HEK293T (cell line): ENCODE data around the gene BORCS5.

Experiments used
- CTCF ChIA-PET: fragments of 350-600 bp; formaldehyde crosslinking; extraction: SDS; loops from one replicate; lab custom pipeline; 2021; ENCODE audit warnings: antibody characterized with exemption, inconsistent platforms; lab: Yijun Ruan, JAX
- POLR2A ChIA-PET: fragments of 350-600 bp; formaldehyde crosslinking; extraction: SDS; loops from one replicate; lab custom pipeline; 2020; ENCODE audit warnings: antibody characterized with exemption, inconsistent platforms; lab: Yijun Ruan, JAX
- DNase-seq: peaks from one replicate; pipeline ENCODE4 v3.0.0; 2012; ENCODE audit warnings: mixed read lengths; ENCODE audit errors: extremely low spot score
- ARNT ChIP-seq: fragments of 450-650 bp; IDR thresholded peaks from 2 replicates; pipeline ENCODE4 v1.6.1; 2017; ENCODE audit warnings: mild to moderate bottlenecking
- BHLHE40 ChIP-seq: fragments of 450-650 bp; IDR thresholded peaks from 2 replicates; pipeline ENCODE4 v1.6.1; 2016; ENCODE audit warnings: mild to moderate bottlenecking, moderate library complexity, borderline replicate concordance
- CTBP1 ChIP-seq: fragments of 450-650 bp; IDR thresholded peaks from 2 replicates; pipeline ENCODE4 v1.6.1; 2016; ENCODE audit warnings: borderline replicate concordance
- ELF4 ChIP-seq: fragments of 450-650 bp; IDR thresholded peaks from 2 replicates; pipeline ENCODE4 v1.6.1; 2017; ENCODE audit warnings: antibody characterized with exemption
- FOXA1 ChIP-seq: fragments of 450-650 bp; IDR thresholded peaks from 2 replicates; pipeline ENCODE4 v1.6.1; 2016; ENCODE audit warnings: mild to moderate bottlenecking
- FOXK2 ChIP-seq: fragments of 450-650 bp; IDR thresholded peaks from 2 replicates; pipeline ENCODE4 v1.6.1; 2016; ENCODE audit warnings: mild to moderate bottlenecking
- FOXM1 ChIP-seq: fragments of 450-650 bp; IDR thresholded peaks from 2 replicates; pipeline ENCODE4 v1.6.1; 2017; ENCODE audit warnings: mild to moderate bottlenecking, borderline replicate concordance
- HDGF ChIP-seq: fragments of 450-650 bp; IDR thresholded peaks from 2 replicates; pipeline ENCODE4 v1.6.1; 2017; ENCODE audit warnings: antibody characterized with exemption, borderline replicate concordance
- L3MBTL2 ChIP-seq: fragments of 450-650 bp; conservative IDR thresholded peaks from 2 replicates; pipeline ENCODE4 v1.6.1; 2016; ENCODE audit warnings: mild to moderate bottlenecking
- LEF1 ChIP-seq: fragments of 450-650 bp; IDR thresholded peaks from 2 replicates; pipeline ENCODE4 v1.6.1; 2017; ENCODE audit warnings: mild to moderate bottlenecking, borderline replicate concordance
- NFRKB ChIP-seq: fragments of 450-650 bp; IDR thresholded peaks from 2 replicates; pipeline ENCODE4 v1.6.1; 2016; ENCODE audit warnings: mild to moderate bottlenecking, moderate library complexity
- PKNOX1 ChIP-seq: fragments of 450-650 bp; IDR thresholded peaks from 2 replicates; pipeline ENCODE4 v1.6.1; 2016
- SP1 ChIP-seq: fragments of 450-650 bp; IDR thresholded peaks from 2 replicates; pipeline ENCODE4 v1.6.1; 2017
- SUZ12 ChIP-seq: fragments of 450-650 bp; IDR thresholded peaks from 2 replicates; pipeline ENCODE4 v1.6.1; 2016; ENCODE audit warnings: mild to moderate bottlenecking
- TARDBP ChIP-seq: fragments of 450-650 bp; IDR thresholded peaks from 2 replicates; pipeline ENCODE4 v1.6.1; 2016
- ZNF384 ChIP-seq: fragments of 450-650 bp; IDR thresholded peaks from 2 replicates; pipeline ENCODE4 v1.6.1; 2016

BORCS5 gene

GRCh38 chr12:12460935-12461922, 104.4 kb downstream of the BORCS5 start:
- no peak for DNase-seq
- TF ChIP-seq LEF1 (no peak), ARNT (no peak), FOXM1 (no peak), ZNF384 (no peak), L3MBTL2 (no peak), FOXA1 (no peak), CTBP1 (no peak)
- ChIA-PET POLR2A (no interaction called here), CTCF (no interaction called here)

GRCh38 chr12:12461923-12462315, 105.0 kb downstream of the BORCS5 start:
- TF ChIP-seq ZNF384, result no peak
- no peak for TF ChIP-seq ARNT
- TF ChIP-seq HDGF, result no peak
- no peak for TF ChIP-seq SP1
- no peak for TF ChIP-seq L3MBTL2
- TF ChIP-seq BHLHE40, result no peak
- TF ChIP-seq FOXA1, result no peak
- TF ChIP-seq SUZ12, result no peak
- no peak for TF ChIP-seq TARDBP
- TF ChIP-seq FOXK2, result no peak
- TF ChIP-seq NFRKB, result no peak
- no peak for TF ChIP-seq CTBP1
- TF ChIP-seq LEF1, result no peak
- TF ChIP-seq ELF4, result no peak
- TF ChIP-seq PKNOX1, result no peak
- POLR2A ChIA-PET, result no interaction called here
- CTCF ChIA-PET, result no interaction called here
- DNase-seq, result no peak

GRCh38 chr12:12465522-12465921, 108.6 kb downstream of the BORCS5 start:
- ChIA-PET CTCF (interaction anchor here (1.3 kb wide), 1 partner anchor 190 kb away, joined by 3 read pairs; no protein-coding TSS in a partner anchor), POLR2A (no interaction called here)
- TF ChIP-seq SP1 (no peak), FOXK2 (no peak), LEF1 (no peak), ZNF384 (no peak), L3MBTL2 (no peak), ELF4 (no peak)

DNA sequence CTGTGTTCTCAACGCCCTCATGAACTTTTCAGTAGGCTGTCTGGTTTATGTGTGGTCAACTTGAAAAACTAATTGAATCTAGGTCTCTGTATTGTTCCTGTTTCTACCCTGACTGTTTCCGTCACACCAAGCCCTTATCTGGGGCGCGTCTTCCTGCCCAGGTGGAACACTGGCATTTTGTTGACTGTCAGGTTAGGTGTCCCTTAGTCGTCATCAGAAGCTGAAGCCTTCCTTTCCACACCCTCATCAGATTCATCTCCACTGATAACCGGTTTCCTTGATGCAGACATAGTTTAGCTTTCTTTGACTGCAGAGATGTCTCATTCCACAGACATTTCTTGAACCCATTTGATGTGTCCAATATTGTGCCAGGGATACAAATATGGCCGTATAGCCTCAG, 109.3 kb downstream of the BORCS5 start:
- ChIA-PET POLR2A (no interaction called here), CTCF (no interaction called here)
- TF ChIP-seq ZNF384 (no peak), PKNOX1 (no peak)
- no peak for DNase-seq

More at GRCh38 chr12:12465522-12465921, 108.6 kb downstream of the BORCS5 start:
- no peak for DNase-seq

DNA sequence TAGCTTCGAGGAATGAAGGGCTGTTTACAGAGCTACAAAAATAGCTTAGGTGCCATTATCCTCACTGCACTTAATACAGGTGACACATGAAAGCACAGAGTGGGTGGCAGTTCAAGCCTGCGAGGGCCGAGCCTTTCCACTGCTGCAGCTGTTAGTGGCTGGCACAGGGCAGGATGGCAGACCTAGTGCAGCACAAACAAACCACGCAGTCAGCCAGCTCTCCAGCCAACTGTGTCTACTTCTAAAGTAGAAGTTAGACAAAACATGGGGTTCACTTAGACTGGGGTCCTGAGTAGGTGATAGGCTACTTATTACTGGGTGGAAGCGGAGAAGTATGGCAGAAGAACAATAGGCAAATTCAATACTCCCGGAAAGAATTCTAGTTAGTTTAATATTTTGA, 110.4 kb downstream of the BORCS5 start:
- DNase-seq, result no peak
- ChIA-PET CTCF (no interaction called here), POLR2A (no interaction called here)
- TF ChIP-seq LEF1 (no peak), FOXA1 (no peak), FOXK2 (no peak), HDGF (no peak), ELF4 (no peak), PKNOX1 (no peak)

DNA sequence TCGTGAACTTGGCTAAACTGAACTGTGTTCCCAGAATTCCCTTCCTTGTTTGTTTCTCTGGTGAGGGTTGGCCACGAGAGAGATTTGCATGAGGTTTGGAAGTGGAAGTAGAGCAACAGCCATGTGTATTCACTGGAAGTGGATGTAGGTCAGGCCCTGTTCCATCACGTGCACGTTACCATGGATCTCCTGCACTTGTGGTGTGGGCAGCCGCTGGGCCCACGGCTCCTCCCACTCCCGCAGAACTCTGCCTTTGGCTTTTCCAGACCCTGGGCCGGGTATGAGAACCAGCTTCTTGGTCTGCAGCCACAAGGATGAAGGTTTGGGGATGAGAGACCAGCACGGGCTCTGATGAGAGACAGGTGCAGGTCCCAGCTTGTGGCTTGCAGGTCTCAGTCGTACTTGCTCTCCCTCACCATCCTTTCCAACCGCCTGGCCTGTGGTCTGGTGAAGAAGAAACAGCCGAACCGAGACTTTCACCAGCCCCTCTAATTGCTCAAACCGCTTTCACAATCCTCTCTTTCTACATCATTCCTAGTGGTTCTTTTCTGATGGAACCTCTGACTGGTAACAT, 110.9 kb downstream of the BORCS5 start:
- ChIA-PET CTCF (no interaction called here), POLR2A (no interaction called here)
- TF ChIP-seq FOXM1 (no peak), SUZ12 (no peak), ELF4 (no peak), FOXA1 (no peak), L3MBTL2 (no peak), BHLHE40 (no peak), LEF1 (no peak), ARNT (no peak), FOXK2 (no peak), CTBP1 (no peak), TARDBP (no peak), ZNF384 (no peak), HDGF (no peak), SP1 (no peak), PKNOX1 (no peak), NFRKB (no peak)
- no peak for DNase-seq
